ENCODE measurements around the gene MEGF11.

DNA sequence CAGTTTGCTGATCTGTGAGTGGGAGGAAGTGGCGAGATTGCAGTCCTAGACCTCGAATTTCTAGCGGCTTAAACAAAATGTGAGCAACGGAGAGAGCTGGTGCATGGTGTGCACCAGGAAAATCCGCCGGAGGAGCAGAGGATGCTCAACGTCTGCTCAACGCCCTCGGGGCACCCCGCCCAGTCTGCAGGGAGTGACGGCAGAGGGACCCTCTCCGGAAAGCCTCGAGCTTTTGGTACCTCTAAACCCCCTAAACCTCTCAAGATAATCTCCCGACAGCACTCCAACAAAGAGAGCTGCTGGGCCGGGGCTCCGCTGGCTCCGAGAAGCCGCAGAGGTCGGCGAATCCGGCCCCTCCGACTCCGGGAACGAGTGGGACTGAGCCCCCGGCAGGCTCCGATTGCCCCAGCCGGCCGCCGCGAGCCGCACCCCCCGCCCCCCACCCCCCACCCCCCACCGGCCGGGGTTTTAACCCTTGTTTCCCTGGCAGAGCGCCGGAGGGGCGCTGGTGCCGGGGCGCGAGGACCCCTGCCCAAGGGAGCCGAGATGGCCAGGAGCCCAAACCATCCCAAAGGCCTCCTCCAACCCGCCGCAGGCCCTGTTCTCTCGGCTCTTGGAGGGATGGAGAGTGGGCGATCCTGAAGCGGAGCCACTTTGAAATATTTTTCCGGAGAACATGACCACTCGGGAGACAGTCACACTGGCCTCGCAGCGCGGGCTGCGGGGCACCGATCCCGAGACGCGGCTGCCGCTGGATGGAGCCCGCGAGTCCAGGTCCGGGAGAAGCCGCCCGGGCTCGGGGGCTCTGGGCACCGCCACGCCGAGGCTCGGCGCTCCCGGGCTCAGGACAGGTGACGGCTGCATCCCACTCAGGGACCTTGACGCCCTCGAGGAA lies 1.5 kb downstream of the MEGF11 start:
- TF ChIP-seq CTCF (IDR thresholded peaks at IDR 0.05; ENCODE audit: insufficient read depth, low read length) (peak; percentile 30), POLR2AphosphoS5 (IDR thresholded peaks at IDR 0.05; ENCODE audit: low read depth) (no peak), GABPA (IDR thresholded peaks at IDR 0.05; ENCODE audit: low read depth) (no peak)
- TF ChIP-seq, protein P1, sequence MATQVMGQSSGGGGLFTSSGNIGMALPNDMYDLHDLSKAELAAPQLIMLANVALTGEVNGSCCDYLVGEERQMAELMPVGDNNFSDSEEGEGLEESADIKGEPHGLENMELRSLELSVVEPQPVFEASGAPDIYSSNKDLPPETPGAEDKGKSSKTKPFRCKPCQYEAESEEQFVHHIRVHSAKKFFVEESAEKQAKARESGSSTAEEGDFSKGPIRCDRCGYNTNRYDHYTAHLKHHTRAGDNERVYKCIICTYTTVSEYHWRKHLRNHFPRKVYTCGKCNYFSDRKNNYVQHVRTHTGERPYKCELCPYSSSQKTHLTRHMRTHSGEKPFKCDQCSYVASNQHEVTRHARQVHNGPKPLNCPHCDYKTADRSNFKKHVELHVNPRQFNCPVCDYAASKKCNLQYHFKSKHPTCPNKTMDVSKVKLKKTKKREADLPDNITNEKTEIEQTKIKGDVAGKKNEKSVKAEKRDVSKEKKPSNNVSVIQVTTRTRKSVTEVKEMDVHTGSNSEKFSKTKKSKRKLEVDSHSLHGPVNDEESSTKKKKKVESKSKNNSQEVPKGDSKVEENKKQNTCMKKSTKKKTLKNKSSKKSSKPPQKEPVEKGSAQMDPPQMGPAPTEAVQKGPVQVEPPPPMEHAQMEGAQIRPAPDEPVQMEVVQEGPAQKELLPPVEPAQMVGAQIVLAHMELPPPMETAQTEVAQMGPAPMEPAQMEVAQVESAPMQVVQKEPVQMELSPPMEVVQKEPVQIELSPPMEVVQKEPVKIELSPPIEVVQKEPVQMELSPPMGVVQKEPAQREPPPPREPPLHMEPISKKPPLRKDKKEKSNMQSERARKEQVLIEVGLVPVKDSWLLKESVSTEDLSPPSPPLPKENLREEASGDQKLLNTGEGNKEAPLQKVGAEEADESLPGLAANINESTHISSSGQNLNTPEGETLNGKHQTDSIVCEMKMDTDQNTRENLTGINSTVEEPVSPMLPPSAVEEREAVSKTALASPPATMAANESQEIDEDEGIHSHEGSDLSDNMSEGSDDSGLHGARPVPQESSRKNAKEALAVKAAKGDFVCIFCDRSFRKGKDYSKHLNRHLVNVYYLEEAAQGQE (IDR thresholded peaks at IDR 0.05; ENCODE audit: insufficient replicate concordance, low read depth) = no peak
